K562 (cell line): ENCODE results near the gene RGL2. TPM values are rescaled to one million over a fixed set of nuclear protein-coding genes. Genes with fewer than 3 reads are reported as not detected.

Experiments
- CREBBP ChIP-seq: IDR thresholded peaks from one replicate; pipeline ENCODE4 v1.6.1; 2012; ENCODE audit warnings: low read depth, mild to moderate bottlenecking, control low read depth, inconsistent platforms, low read length
- CREM ChIP-seq: IDR thresholded peaks from 2 replicates; pipeline ENCODE4 v1.6.1; 2014; ENCODE audit warnings: antibody characterized with exemption, low read depth
- ETS2 ChIP-seq: IDR thresholded peaks from 2 replicates; pipeline ENCODE4 v1.6.1; 2016; ENCODE audit warnings: borderline replicate concordance, missing genetic modification characterization, mild to moderate bottlenecking, moderate library complexity, missing compliant biosample characterization; ENCODE audit not compliant: poor library complexity, severe bottlenecking
- HMBOX1 ChIP-seq: sonication (generic); IDR thresholded peaks from 2 replicates; pipeline ENCODE4 v1.6.1; 2016
- JUN ChIP-seq, 2 experiments: sonication (generic) in 1 of 2; formaldehyde crosslinking in 1 of 2; IDR thresholded peaks; 2 replicates each; pipeline versions ENCODE4 v1.6.1 to v1.8.0; 2012 to 2022; ENCODE audit warnings: borderline replicate concordance in 2 of 2, mild to moderate bottlenecking in 2 of 2, improper control_type of control experiment in 1 of 2, low read depth in 1 of 2, low read length in 1 of 2, missing genetic modification reagents in 1 of 2
- KDM5B ChIP-seq: fragments of 200-600 bp; sonication (generic); IDR thresholded peaks from 2 replicates; pipeline ENCODE4 v1.6.1; 2012; ENCODE audit warnings: low read depth, mild to moderate bottlenecking, moderate library complexity, low read length, control low read depth, inconsistent platforms; ENCODE audit not compliant: insufficient replicate concordance
- MAFF ChIP-seq: IDR thresholded peaks from 2 replicates; pipeline ENCODE4 v1.6.1; 2012; ENCODE audit warnings: low read length, improper control_type of control experiment
- MCM3 ChIP-seq: fragments of 450-650 bp; IDR thresholded peaks from 2 replicates; pipeline ENCODE4 v1.6.1; 2016
- MCM5 ChIP-seq: fragments of 450-650 bp; IDR thresholded peaks from 2 replicates; pipeline ENCODE4 v1.6.1; 2016; ENCODE audit warnings: low read depth
- NR2C2 ChIP-seq, 2 experiments: fragments of 200-800 bp in 1 of 2; sonication (Bioruptor generic) in 1 of 2; sonication (generic) in 1 of 2; formaldehyde crosslinking in 1 of 2; IDR thresholded peaks; 2 replicates each; pipeline versions ENCODE4 v1.6.1 to v1.8.0; 2016 to 2022; ENCODE audit warnings: mild to moderate bottlenecking in 1 of 2, missing compliant biosample characterization in 1 of 2, missing genetic modification characterization in 1 of 2, missing genetic modification reagents in 1 of 2
- PHF8 ChIP-seq: fragments of 200-600 bp; sonication (generic); IDR thresholded peaks from 2 replicates; pipeline ENCODE4 v1.6.1; 2012; ENCODE audit warnings: mixed run types, mild to moderate bottlenecking, inconsistent platforms, low read length, moderate library complexity, borderline replicate concordance
- POLR2H ChIP-seq: IDR thresholded peaks from 2 replicates; pipeline ENCODE4 v1.6.1; 2016; ENCODE audit warnings: missing genetic modification characterization, low read depth, mild to moderate bottlenecking, control low read depth, missing compliant biosample characterization, moderate library complexity
- SIRT6 ChIP-seq: IDR thresholded peaks from one replicate; pipeline ENCODE4 v1.6.1; 2012; ENCODE audit warnings: low read depth, mild to moderate bottlenecking, control low read depth, inconsistent platforms, low read length, moderate library complexity
- TAF7 ChIP-seq: fragments of 450-650 bp; IDR thresholded peaks from 2 replicates; pipeline ENCODE4 v1.6.1; 2016; ENCODE audit warnings: missing genetic modification characterization, missing compliant biosample characterization
- TCF7 ChIP-seq: sonication (generic); IDR thresholded peaks from 2 replicates; pipeline ENCODE4 v1.6.1; 2016; ENCODE audit warnings: antibody characterized with exemption, borderline replicate concordance
- ZBTB17 ChIP-seq: fragments of 450-650 bp; formaldehyde crosslinking; IDR thresholded peaks from 2 replicates; pipeline ENCODE4 v1.4.0; 2020; ENCODE audit warnings: mild to moderate bottlenecking
- ZNF551 ChIP-seq: fragments of 250-450 bp; sonication (Bioruptor Pico); IDR thresholded peaks from 2 replicates; pipeline ENCODE4 v1.5.0; 2021; ENCODE audit warnings: mild to moderate bottlenecking, moderate library complexity
- polyA plus RNA-seq, 8 experiments: library from polyadenylated mRNA; depleted of rRNA in 4 of 8; stranded (reverse) in 5 of 8; unstranded in 3 of 8; fragments of >200 nt; fragmentation: Nextera tagmentation in 2 of 8; fragmentation: Illumina TruSeq in 1 of 8; extraction: Ambion mirVana in 2 of 8; extraction: Trizol in 1 of 8; gene quantifications; 2 replicates each; pipeline versions ENCODE4 v1.2.1 to v1.2.3, GENCODE V29; 2011 to 2014; ENCODE audit warnings: inconsistent platforms in 1 of 8, missing spikeins in 1 of 8
- total RNA-seq, 7 experiments: library from RNA; depleted of rRNA in 6 of 7; stranded (reverse); fragments of >200 nt in 6 of 7; fragmentation: Illumina TruSeq in 2 of 7; extraction: Trizol in 2 of 7; gene quantifications; 2 replicates each; pipeline versions ENCODE4 v1.2.1 to v1.2.3, GENCODE V29; 2011 to 2021; ENCODE audit warnings: low replicate concordance in 1 of 7
- TF ChIP-seq, protein P1 (sequence below), 2 experiments: fragments of 250-450 bp in 1 of 2; fragments of 450-650 bp in 1 of 2; sonication (Bioruptor Pico) in 1 of 2; IDR thresholded peaks; 2 replicates each; pipeline versions ENCODE4 v1.6.1 to v1.8.0; 2016 to 2021; ENCODE audit warnings: mild to moderate bottlenecking in 2 of 2, moderate library complexity in 2 of 2, missing compliant biosample characterization in 1 of 2, missing genetic modification characterization in 1 of 2
- TF ChIP-seq, protein P2 (sequence below): sonication (generic); formaldehyde crosslinking; IDR thresholded peaks from 2 replicates; pipeline ENCODE4 v1.8.0; 2022; ENCODE audit warnings: mild to moderate bottlenecking, missing genetic modification reagents
- TF ChIP-seq, protein P3 (sequence below): sonication (generic); formaldehyde crosslinking; IDR thresholded peaks from 2 replicates; pipeline ENCODE4 v1.8.0; 2022; ENCODE audit warnings: mild to moderate bottlenecking, missing genetic modification reagents

The RGL2 gene
- total and polyA plus RNA-seq, 9 of the 15 experiments (the other 6 are each of a cell fraction or from before 2014, with no cell fraction given): 1.8 to 57.1 (median 19.5) TPM

DNA sequence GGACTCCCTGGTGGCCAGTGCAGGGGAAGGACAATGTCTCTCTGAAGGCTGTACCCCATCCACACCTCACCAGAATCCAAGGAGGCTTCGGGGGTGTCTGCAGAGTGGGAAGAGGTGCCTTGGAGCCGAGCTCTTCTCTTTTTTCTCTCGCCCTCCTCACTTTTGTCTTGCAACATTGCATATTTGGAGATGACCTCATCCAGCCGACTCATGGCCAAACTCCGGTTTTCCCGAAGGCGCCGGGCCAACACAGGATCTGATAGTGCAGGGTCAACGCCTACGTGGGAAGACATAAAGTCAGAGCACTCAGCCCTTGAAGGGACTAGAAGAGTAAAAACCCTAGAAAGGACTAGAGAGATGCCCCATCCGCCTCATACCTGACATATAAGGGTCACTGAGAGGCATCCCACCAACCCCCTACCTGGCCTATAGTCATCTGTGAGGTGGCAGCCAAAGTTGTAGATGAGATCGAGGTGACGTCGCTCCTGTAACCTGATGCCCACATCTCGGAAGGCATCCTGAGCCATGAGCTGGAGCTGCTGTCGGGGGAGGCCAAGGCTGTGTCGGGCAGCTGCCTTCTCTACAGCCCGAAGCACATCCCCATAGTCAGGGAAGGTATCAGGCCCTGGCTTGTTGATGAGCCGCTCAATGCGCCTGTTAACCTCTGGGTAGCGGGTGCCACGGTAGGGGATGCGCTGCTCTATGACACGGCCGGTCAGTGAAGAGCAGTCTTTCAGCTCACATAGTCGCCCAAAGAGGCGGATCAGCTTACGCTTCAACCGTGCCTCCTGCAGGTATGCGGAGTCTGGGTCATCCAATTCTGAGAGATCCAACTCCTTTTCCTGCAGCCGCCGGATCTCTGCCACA lies 21.8 kb upstream of the RGL2 start (continued):
- peak; percentile 93 for TF ChIP-seq JUN (IDR thresholded peaks at IDR 0.05; ENCODE audit: borderline replicate concordance, low read depth, low read length)
- TF ChIP-seq JUN (CRISPR knock-in tag; IDR thresholded peaks at IDR 0.05; ENCODE audit: borderline replicate concordance): peak; percentile 94; the same call in 1 of the 2 replicates
- no peak for TF ChIP-seq SIRT6
- TF ChIP-seq, protein P1, sequence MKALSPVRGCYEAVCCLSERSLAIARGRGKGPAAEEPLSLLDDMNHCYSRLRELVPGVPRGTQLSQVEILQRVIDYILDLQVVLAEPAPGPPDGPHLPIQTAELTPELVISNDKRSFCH (CRISPR knock-in tag; IDR thresholded peaks at IDR 0.05): no peak
- TF ChIP-seq, protein P1 (tag; IDR thresholded peaks at IDR 0.05): no peak
- no peak for TF ChIP-seq MAFF
- TF ChIP-seq POLR2H (tag): no peak
- peak; percentile 48 for TF ChIP-seq KDM5B
- TF ChIP-seq CREM: 0 out of 2 replicates have a peak, but pooled peaks have one; percentile 36
- no peak for TF ChIP-seq MCM5
- TF ChIP-seq ETS2 (tag): no peak
- no peak; the same call in 1 of the 2 replicates for TF ChIP-seq NR2C2 (CRISPR knock-in tag; IDR thresholded peaks at IDR 0.05)
- TF ChIP-seq NR2C2 (tag; IDR thresholded peaks at IDR 0.05): peak; percentile 90
- no peak for TF ChIP-seq ZNF551 (CRISPR knock-in tag)
- no peak for TF ChIP-seq MCM3
- no peak for TF ChIP-seq TAF7
- no peak for TF ChIP-seq CREBBP
- TF ChIP-seq, protein P2, sequence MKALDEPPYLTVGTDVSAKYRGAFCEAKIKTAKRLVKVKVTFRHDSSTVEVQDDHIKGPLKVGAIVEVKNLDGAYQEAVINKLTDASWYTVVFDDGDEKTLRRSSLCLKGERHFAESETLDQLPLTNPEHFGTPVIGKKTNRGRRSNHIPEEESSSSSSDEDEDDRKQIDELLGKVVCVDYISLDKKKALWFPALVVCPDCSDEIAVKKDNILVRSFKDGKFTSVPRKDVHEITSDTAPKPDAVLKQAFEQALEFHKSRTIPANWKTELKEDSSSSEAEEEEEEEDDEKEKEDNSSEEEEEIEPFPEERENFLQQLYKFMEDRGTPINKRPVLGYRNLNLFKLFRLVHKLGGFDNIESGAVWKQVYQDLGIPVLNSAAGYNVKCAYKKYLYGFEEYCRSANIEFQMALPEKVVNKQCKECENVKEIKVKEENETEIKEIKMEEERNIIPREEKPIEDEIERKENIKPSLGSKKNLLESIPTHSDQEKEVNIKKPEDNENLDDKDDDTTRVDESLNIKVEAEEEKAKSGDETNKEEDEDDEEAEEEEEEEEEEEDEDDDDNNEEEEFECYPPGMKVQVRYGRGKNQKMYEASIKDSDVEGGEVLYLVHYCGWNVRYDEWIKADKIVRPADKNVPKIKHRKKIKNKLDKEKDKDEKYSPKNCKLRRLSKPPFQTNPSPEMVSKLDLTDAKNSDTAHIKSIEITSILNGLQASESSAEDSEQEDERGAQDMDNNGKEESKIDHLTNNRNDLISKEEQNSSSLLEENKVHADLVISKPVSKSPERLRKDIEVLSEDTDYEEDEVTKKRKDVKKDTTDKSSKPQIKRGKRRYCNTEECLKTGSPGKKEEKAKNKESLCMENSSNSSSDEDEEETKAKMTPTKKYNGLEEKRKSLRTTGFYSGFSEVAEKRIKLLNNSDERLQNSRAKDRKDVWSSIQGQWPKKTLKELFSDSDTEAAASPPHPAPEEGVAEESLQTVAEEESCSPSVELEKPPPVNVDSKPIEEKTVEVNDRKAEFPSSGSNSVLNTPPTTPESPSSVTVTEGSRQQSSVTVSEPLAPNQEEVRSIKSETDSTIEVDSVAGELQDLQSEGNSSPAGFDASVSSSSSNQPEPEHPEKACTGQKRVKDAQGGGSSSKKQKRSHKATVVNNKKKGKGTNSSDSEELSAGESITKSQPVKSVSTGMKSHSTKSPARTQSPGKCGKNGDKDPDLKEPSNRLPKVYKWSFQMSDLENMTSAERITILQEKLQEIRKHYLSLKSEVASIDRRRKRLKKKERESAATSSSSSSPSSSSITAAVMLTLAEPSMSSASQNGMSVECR (CRISPR knock-in tag): no peak
- TF ChIP-seq ZBTB17 (CRISPR knock-in tag): no peak
- TF ChIP-seq TCF7: no peak
- TF ChIP-seq PHF8: no peak; the same call in 1 of the 2 replicates
- TF ChIP-seq HMBOX1: no peak
- TF ChIP-seq, protein P3, sequence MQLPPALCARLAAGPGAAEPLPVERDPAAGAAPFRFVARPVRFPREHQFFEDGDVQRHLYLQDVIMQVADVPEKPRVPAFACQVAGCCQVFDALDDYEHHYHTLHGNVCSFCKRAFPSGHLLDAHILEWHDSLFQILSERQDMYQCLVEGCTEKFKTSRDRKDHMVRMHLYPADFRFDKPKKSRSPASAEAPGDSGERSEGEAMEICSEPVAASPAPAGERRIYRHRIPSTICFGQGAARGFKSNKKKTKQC (CRISPR knock-in tag): 0 out of 2 replicates have a peak, but pooled peaks have one; percentile 16
